Liver (tissue), 9 donors: ENCODE data around the gene RAMP2. TPM values are rescaled to one million over a fixed set of nuclear protein-coding genes. Genes with fewer than 3 reads are reported as not detected.

Experiments
- DNase-seq: peaks from one replicate; pipeline ENCODE4 v3.0.0-alpha.2; 2017; ENCODE audit warnings: low spot score
- H3K27ac ChIP-seq, 2 donors: one replicate each; pipeline ENCODE4 v1.7.0; 2013; ENCODE audit warnings: inconsistent platforms in 2 of 2, low read length in 2 of 2, control low read depth in 1 of 2, low read depth in 1 of 2, mild to moderate bottlenecking in 1 of 2
- H3K27me3 ChIP-seq, 4 donors: one replicate each; pipeline versions ENCODE4 v1.6.1 to v1.7.0; 2013; ENCODE audit warnings: low read length in 3 of 4, inconsistent platforms in 1 of 4, mild to moderate bottlenecking in 1 of 4, moderate library complexity in 1 of 4; ENCODE audit not compliant: control insufficient read depth in 4 of 4, insufficient read depth in 4 of 4
- H3K36me3 ChIP-seq, 4 donors: one replicate each; pipeline versions ENCODE4 v1.6.1 to v1.7.0; 2013; ENCODE audit warnings: low read length in 3 of 4, mild to moderate bottlenecking in 3 of 4, low read depth in 1 of 4, moderate library complexity in 1 of 4; ENCODE audit not compliant: control insufficient read depth in 4 of 4, insufficient read depth in 3 of 4
- H3K4me1 ChIP-seq, 4 donors: one replicate each; pipeline versions ENCODE4 v1.6.1 to v1.7.0; 2013; ENCODE audit warnings: low read length in 3 of 4, mild to moderate bottlenecking in 3 of 4, moderate library complexity in 1 of 4; ENCODE audit not compliant: control insufficient read depth in 4 of 4, insufficient read depth in 4 of 4
- H3K4me3 ChIP-seq, 3 donors: one replicate each; pipeline versions ENCODE4 v1.6.1 to v1.7.0; 2013; ENCODE audit warnings: low read length in 3 of 3, control low read depth in 1 of 3, low read depth in 1 of 3, mild to moderate bottlenecking in 1 of 3
- H3K9ac ChIP-seq, 2 donors: one replicate each; pipeline ENCODE4 v1.7.0; 2013; ENCODE audit warnings: low read length in 2 of 2, mild to moderate bottlenecking in 2 of 2, moderate library complexity in 2 of 2, control low read depth in 1 of 2, low read depth in 1 of 2
- H3K9me3 ChIP-seq, 4 donors: one replicate each; pipeline versions ENCODE4 v1.6.1 to v1.7.0; 2013; ENCODE audit warnings: low read length in 3 of 4; ENCODE audit not compliant: control insufficient read depth in 4 of 4
- ATF3 ChIP-seq: IDR thresholded peaks from 2 replicates; pipeline ENCODE4 v1.6.1; 2016; ENCODE audit warnings: antibody characterized with exemption
- CTCF ChIP-seq: fragments of 150-350 bp; IDR thresholded peaks from 2 replicates; pipeline ENCODE4 v1.5.1; 2017; ENCODE audit warnings: improper control_type of control experiment, low read depth, low read length; ENCODE audit not compliant: missing input control
- EGR1 ChIP-seq, 2 donors: IDR thresholded peaks; 2 replicates each; pipeline ENCODE4 v1.6.1; 2016 to 2018; ENCODE audit warnings: antibody characterized with exemption in 2 of 2, low read depth in 2 of 2
- FOXA1 ChIP-seq: IDR thresholded peaks from 2 replicates; pipeline ENCODE4 v1.6.1; 2016; ENCODE audit warnings: antibody characterized with exemption
- FOXA2 ChIP-seq: IDR thresholded peaks from 2 replicates; pipeline ENCODE4 v1.6.1; 2016; ENCODE audit warnings: antibody characterized with exemption
- GABPA ChIP-seq, 2 donors: IDR thresholded peaks in 1 of 2; conservative IDR thresholded peaks in 1 of 2; 2 replicates each; pipeline ENCODE4 v1.6.1; 2016; ENCODE audit warnings: antibody characterized with exemption in 2 of 2, mild to moderate bottlenecking in 1 of 2, moderate library complexity in 1 of 2
- HNF4A ChIP-seq, 2 donors: conservative IDR thresholded peaks; 2 replicates each; pipeline ENCODE4 v1.6.1; 2016; ENCODE audit warnings: antibody characterized with exemption in 2 of 2, mild to moderate bottlenecking in 2 of 2
- HNF4G ChIP-seq: IDR thresholded peaks from 2 replicates; pipeline ENCODE4 v1.6.1; 2016; ENCODE audit warnings: antibody characterized with exemption
- JUND ChIP-seq, 2 donors: IDR thresholded peaks; 2 replicates each; pipeline ENCODE4 v1.6.1; 2016; ENCODE audit warnings: antibody characterized with exemption in 2 of 2
- MAX ChIP-seq: IDR thresholded peaks from 2 replicates; pipeline ENCODE4 v1.6.1; 2016; ENCODE audit warnings: antibody characterized with exemption
- NR2F2 ChIP-seq: IDR thresholded peaks from 2 replicates; pipeline ENCODE4 v1.6.1; 2016; ENCODE audit warnings: antibody characterized with exemption
- RAD21 ChIP-seq, 2 donors: IDR thresholded peaks; 2 replicates each; pipeline ENCODE4 v1.6.1; 2016; ENCODE audit warnings: antibody characterized with exemption in 2 of 2, mild to moderate bottlenecking in 2 of 2
- REST ChIP-seq: IDR thresholded peaks from 2 replicates; pipeline ENCODE4 v1.6.1; 2016; ENCODE audit warnings: antibody characterized with exemption, mild to moderate bottlenecking
- RXRA ChIP-seq, 2 donors: IDR thresholded peaks; 2 replicates each; pipeline ENCODE4 v1.6.1; 2017 to 2018; ENCODE audit warnings: antibody characterized with exemption in 2 of 2, mild to moderate bottlenecking in 1 of 2
- SP1 ChIP-seq: IDR thresholded peaks from 2 replicates; pipeline ENCODE4 v1.6.1; 2018; ENCODE audit warnings: antibody characterized with exemption, mild to moderate bottlenecking
- TAF1 ChIP-seq: conservative IDR thresholded peaks from 2 replicates; pipeline ENCODE4 v1.6.1; 2016; ENCODE audit warnings: antibody characterized with exemption, mild to moderate bottlenecking
- YY1 ChIP-seq: IDR thresholded peaks from 2 replicates; pipeline ENCODE4 v1.6.1; 2016; ENCODE audit warnings: antibody characterized with exemption, mild to moderate bottlenecking
- ZBTB33 ChIP-seq: IDR thresholded peaks from 2 replicates; pipeline ENCODE4 v1.6.1; 2016; ENCODE audit warnings: antibody characterized with exemption
- WGBS: extraction: QIAGEN DNeasy Blood & Tissue Kit; methylation state at CpG from one replicate; pipeline ENCODE4 v1.1.7; 2013; 5-methylcytosine and 5-hydroxymethylcytosine counted together
- polyA plus RNA-seq, 2 donors: library from polyadenylated mRNA; stranded (reverse) in 1 of 2; unstranded in 1 of 2; fragments of 200-250 nt in 1 of 2; fragments of >200 nt in 1 of 2; fragmentation: Nextera tagmentation in 1 of 2; extraction: Ambion mirVana in 1 of 2; gene quantifications; one replicate each; pipeline versions ENCODE4 v1.2.1 to v1.2.3, GENCODE V29; 2013 to 2015
- total RNA-seq, 2 donors: library from RNA; depleted of rRNA; stranded (reverse); fragments of >200 nt; gene quantifications; one replicate each; pipeline ENCODE4 v1.2.3, GENCODE V29; 2014
- donor health status: healthy.
- donor health status: healthy.
- donor health status: healthy.
- donor health status: healthy.
- donor health status: healthy.

The RAMP2 gene
- total and polyA plus RNA-seq, 4 donors: 0.92 to 17.2 (median 5.1) TPM

GRCh38 chr17:42784811-42785592 is 24.0 kb downstream of the RAMP2 start:
- WGBS: 67% methylated on average over 52 of the region's 52 CpGs
- no peak for TF ChIP-seq SP1
- TF ChIP-seq ATF3: no peak
- no peak for TF ChIP-seq YY1
- TF ChIP-seq HNF4G: no peak
- TF ChIP-seq RXRA (IDR thresholded peaks at IDR 0.05): no peak
- no peak for TF ChIP-seq FOXA1
- TF ChIP-seq MAX: no peak
- no peak for TF ChIP-seq RAD21 (IDR thresholded peaks at IDR 0.05)
- TF ChIP-seq CTCF: no peak
- no peak for TF ChIP-seq JUND (IDR thresholded peaks at IDR 0.05)
- TF ChIP-seq FOXA2: no peak
- TF ChIP-seq TAF1: no peak
- TF ChIP-seq ZBTB33: no peak
- H3K27me3 ChIP-seq: peaks cover 0 to 6% (median 0%) of the 10 kb centered on the region in 4 donors
- H3K9me3 ChIP-seq: no peaks in the 10 kb centered on the region
- no peak overlapping the region for H3K27ac ChIP-seq
- H3K36me3 ChIP-seq: no peaks in the 10 kb centered on the region
- DNase-seq: no peak
- no peak overlapping the region for H3K4me3 ChIP-seq
- H3K9ac ChIP-seq: no peak overlapping the region
- peaks cover 2 to 12% (median 8%) of the 10 kb centered on the region in 4 donors for H3K4me1 ChIP-seq

GRCh38 chr17:42787266-42787665 is 26.2 kb downstream of the RAMP2 start:
- H3K9ac ChIP-seq: no peak overlapping the region
- no peak overlapping the region for H3K27ac ChIP-seq
- no peaks in the 10 kb centered on the region for H3K27me3 ChIP-seq
- WGBS: 92% methylated on average over 11 of the region's 11 CpGs
- peaks cover 0 to 4% (median 0%) of the 10 kb centered on the region in 4 donors for H3K4me1 ChIP-seq
- TF ChIP-seq FOXA2 (no peak), HNF4A (conservative IDR thresholded peaks at IDR 0.05) (no peak), FOXA1 (no peak), REST (no peak), ZBTB33 (no peak), ATF3 (no peak), GABPA (IDR thresholded peaks at IDR 0.05 in 1 of 2, conservative IDR thresholded peaks at IDR 0.05 in 1 of 2) (no peak), HNF4G (no peak), MAX (no peak), YY1 (no peak), SP1 (no peak), EGR1 (IDR thresholded peaks at IDR 0.05; ENCODE audit: low read depth in 2 of 2) (no peak), RAD21 (IDR thresholded peaks at IDR 0.05) (no peak), NR2F2 (no peak), RXRA (IDR thresholded peaks at IDR 0.05) (no peak), JUND (IDR thresholded peaks at IDR 0.05) (no peak)
- H3K36me3 ChIP-seq: no peaks in the 10 kb centered on the region
- no peak for DNase-seq
- H3K4me3 ChIP-seq: no peak overlapping the region
- H3K9me3 ChIP-seq: no peaks in the 10 kb centered on the region
